ENCODE data around the gene TBX19.

Gene TBX19

GRCh38 chr1:168281603-168282325 is 1.1 kb downstream of the TBX19 start:
- no peak for DNase-seq

DNA sequence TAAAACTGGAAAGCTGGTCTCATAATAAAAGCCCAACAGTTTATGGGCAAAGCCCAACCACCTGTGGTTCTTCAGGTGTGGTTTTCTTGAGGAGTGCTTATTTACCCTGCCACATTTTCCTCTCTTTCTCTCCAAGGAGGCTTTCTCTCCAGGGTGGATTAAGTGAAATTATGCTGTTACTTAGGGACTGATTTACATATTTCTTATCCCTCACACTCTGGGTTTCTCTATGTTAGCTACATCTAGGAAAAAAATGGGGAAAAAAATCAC is 4.8 kb downstream of the TBX19 start:
- peak; percentile 64 for DNase-seq

- DNase-seq, result peak; percentile 77
These were observed 5.6 kb downstream of the TBX19 start for GRCh38 chr1:168285971-168286927.

DNA sequence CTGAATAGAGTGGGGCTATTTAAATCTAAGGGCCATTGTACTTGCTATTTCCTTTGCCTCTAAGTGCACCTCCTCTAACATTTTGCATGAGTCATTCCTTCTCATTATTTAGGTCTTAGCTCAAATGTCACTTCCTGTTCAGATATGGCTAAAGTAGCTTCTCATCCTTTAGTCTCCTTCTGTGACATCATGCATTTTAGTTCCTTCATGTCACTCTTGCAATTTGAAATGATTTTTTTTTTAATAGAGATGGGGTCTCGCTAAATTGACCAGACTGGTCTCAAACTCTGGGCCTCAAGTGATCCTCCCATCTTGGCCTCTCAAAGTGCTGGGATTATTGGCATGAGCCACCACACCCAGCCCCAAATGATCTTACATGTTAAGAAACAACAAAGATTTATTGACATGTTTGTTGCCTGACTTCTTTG is 6.6 kb downstream of the TBX19 start:
- DNase-seq, result peak; percentile 13

DNA sequence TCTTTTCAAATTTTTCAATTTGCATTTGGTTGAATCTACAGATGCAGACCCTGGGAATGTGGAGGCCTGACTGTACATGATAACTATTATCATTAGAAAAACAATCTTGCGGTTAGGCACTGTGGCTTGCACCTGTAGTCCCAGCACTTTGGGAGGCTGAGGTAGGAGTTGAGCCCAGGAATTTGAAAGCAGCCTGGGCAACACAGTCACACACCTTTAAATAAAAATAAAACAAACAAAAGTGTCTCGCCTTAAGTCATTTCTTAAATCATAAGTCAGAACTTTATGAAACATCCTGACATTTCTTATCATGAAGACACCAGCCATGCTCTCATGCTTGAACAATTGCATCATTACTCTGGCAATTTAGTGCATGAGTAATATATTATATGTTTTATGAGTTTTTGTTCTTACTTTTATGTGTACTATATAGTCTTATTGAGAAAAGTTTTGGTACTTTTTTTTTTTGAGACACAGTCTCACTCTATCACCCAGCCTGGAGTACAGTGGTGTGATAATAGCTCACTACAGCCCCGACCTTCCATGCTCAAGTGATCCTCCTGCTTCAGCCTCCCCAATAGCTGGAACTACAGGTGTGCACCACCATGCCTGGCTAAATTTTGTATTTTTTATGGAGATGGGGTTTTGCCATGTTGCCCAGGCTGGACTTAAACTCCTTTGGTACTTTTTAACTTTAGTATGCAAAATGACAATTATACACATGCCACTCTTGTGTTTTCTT is 7.8 kb downstream of the TBX19 start:
- DNase-seq, result peak; percentile 46

DNA sequence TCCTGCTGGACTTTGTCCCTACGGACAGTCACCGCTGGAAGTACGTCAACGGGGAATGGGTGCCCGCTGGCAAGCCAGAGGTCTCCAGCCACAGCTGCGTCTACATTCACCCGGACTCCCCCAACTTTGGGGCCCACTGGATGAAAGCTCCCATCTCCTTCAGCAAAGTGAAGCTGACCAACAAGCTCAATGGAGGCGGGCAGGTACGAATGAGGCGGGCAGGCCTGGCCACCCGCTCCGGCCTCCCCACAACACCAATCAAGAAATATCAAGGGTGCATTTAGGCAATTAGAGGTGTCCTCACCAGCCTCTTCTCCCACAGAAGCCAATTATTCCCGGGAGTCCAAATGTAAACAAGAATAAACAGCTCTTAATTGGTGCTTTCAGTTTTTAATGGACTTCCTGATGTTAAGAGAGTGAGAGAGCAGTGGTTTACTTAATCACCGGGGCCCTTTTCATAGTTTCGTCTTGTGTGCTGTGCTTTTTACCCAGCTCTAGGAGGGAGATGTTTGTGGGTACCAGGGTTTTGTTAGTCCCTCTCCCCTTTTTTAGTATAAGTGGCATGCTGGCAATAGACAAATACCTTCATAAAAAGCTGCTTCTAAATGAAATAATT is 10.7 kb downstream of the TBX19 start:
- DNase-seq, result no peak

DNA sequence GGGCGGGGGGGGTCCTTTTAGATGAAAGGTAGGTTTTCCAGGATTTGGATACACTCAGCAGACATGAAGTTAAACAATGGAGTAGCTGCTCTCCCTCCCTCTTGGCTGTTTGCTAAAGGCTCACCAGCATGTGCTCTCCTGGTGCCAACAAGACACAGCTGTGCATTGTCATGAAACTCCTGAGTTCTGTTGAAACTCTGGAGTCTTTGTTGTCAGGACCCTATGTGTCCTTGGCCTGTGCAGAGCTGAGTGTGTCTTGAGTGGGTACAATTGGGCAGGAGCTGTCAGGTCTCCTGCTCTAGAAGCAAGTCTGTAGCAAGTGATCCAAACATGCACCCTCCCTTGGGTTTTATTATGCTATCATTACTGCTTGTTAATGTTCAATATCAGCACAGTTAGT is 12.7 kb downstream of the TBX19 start:
- DNase-seq, result no peak

- DNase-seq, result no peak
These were observed 14.9 kb downstream of the TBX19 start for GRCh38 chr1:168295411-168296114.

DNA sequence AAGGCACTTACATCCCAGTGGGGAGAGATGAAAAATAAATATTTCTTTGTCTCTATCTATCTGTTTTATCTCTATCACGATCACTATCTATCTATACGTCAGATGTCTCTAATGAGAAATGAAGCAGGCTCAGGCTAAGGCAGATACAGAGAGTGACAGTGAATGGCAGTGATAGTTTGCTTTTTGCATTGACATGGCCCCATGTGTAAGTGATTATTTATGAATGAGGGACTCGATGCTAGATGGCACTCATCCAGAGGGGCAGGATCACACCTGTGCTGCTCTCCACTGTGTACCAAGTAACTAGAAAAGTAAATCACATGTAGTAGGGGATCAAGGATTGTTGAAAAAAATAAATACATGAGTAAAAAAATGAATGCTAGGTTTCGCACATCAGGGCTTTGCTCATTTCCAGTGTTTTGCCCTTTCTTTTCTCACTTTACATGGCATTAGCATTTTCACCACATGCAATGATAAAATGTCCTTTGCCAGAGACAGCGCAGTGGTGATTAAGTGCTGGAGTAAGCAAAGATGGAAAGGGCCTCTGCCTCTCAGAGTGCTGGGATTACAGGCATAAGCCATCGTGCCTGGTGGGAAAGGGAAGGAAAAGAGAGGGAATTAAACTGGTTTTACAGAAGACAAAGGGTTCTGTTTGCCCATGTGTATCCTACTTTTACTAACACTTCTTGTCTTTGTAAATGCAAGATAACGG is 16.5 kb downstream of the TBX19 start:
- no peak for DNase-seq

DNA sequence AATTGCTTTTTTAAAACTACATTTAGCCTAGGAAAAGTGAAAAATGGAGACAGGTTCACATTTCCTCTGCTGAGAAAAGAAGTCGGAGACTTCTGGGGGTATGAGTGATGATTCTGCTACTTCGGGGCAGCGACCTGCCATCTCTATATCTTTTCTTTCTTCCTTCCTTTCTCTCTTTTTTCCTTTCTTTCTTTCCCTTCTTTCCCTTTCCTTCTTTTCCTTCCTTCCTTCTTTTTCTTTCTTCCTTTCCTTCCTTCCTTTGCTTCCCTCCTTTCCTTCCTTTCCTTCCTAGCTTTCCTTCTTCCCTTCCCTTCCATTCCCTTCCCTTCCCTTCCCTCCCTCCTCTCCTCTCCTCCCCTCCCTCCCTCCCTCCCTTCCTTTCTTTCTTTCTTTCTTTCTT is 17.8 kb downstream of the TBX19 start:
- no peak for DNase-seq

DNA sequence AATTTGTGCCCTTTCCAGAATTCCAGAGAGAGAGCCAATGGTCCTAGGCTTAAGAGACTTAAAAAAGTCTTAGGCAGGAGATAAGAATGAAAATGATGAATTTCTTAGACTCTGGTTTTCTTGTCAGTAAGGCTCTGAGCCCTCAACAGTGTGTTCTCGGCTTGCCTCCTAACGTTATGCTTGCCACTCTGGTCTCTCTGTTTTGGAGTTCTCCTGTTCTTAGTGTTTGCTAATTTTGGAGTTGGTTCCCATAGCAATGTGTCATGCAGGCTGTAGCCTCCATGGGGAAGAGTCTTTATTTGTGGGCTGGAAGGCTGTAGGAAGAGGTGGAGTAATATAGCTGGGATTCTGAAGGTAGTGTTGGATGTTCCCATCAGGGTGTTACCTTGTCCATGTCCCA is 19.9 kb downstream of the TBX19 start:
- DNase-seq, result no peak

DNA sequence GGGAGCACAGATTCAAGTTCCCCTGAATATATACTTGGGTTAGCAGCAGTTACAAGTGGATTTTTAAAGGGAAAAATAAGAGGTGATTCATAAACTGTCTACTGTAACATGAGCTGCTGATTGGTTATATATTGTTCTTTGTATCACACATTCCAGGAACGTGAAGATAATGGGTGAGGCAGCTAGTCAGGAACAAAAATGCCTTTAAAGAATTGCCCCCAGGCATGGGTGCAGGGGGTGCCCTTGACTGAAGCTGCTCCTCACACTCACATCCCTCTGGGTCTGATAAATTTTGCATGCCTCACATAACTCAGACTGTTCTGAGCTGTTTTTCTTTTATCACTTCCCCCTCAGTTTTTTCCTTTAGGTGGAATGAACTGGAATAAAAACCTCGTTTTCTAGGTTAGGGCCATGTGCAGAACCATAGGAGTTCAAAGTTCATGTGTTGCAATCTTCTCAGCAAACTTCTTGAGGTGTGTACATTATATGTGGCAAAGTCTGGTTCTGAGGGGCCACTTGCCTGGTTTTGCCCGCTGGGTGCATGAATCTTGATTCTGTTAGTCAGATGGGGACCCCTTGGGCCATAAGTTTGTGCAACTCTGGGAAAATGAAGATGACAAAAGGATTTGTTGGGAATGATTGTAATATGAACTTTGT is 21.1 kb downstream of the TBX19 start:
- DNase-seq, result peak; percentile 67

DNA sequence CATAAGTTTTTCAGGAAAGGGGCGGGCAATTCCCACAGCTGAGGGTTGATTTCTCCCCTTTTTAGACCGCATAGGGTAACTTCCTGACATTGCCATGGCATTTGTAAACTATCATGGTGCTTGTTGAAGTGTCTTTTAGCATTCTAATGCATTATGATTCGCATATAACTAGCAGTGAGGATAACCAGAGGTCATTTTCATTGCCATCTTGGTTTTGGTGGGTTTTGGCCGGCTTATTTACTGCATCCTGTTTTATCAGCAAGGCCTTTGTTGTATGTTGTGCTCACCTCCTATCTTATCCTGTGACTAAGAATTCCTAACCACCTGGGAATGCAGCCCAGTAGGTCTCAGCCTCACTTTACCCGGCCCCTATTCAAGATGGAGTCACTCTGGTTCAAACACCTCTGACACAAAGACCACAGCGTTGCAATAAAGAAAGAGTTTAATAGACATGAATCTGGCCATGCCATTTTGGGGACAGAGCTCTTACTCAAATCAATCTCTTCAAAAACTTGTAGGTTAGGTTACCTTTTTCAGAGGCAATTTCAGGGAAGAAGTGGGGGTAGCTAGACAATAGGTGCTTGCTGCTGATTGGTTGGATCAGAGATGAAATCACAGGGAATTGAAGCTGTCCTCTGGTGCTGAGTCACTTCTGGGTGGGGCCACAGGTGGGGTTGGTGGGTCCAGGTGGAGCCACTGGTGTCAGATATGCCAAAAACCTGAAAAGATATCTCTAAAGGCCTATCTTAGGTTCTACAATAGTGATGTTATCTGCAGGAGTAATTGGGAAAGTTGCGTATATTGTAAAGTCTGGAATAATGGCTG is 23.3 kb downstream of the TBX19 start:
- no peak for DNase-seq

DNA sequence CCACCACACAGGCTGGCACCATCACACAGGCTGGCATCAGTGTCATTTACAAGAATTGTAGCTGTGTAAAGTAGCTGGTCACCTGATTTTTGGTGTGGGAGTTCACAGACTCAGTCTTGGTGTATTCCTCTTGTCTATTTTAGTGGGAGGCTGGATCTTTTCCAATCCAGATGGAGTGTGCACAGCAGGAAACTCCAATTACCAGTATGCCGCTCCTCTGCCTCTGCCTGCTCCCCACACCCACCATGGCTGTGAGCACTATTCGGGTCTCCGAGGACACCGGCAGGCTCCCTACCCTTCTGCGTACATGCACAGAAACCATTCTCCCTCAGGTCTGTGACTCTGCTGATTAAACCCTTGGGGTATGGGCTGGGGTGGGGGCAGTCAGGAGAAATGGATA is 24.2 kb downstream of the TBX19 start:
- no peak for DNase-seq

GRCh38 chr1:168312718-168313604 is 32.3 kb downstream of the TBX19 start:
- DNase-seq, result peak; percentile 21

- DNase-seq, result no peak
These were observed 35.5 kb downstream of the TBX19 start for GRCh38 chr1:168316142-168316541.

DNA sequence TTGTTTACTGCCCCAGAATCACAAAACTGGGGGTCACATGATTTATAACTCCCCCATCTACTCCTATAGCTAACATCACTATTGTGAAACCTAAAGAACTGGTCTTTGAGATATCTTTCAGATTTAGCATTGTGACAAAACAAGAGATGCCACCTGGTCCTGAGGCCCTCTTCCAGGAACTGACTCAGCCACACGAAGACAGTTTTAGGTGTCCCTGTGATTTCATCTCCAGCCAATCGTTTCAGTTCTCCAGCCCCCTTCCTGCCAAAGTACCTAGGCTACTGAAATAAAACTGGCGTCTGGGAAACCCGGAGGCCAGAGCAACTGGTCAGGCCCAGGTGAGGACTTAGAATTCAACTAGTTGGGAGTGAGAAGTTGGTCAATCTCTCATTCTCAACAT is 36.6 kb downstream of the TBX19 start:
- no peak for DNase-seq

- no peak for DNase-seq
These were observed 39.0 kb downstream of the TBX19 start for GRCh38 chr1:168319691-168320090.

- no peak for DNase-seq
These were observed 39.5 kb downstream of the TBX19 start for GRCh38 chr1:168320149-168320548.
